Hepatic stellate cell (primary cell): ENCODE data around the gene MRPL49.
"Not testable (repeated sequence)": the region's sequence is repeated elsewhere in the genome, so short reads cannot be mapped to it uniquely, and the experiment has no call there.

Experiments
- DNase-seq: peaks from one replicate; pipeline ENCODE4 v3.0.0; 2011; ENCODE audit warnings: low spot score

The MRPL49 gene

GRCh38 chr11:65117206-65118096, 4.7 kb upstream of the MRPL49 start, which contains the start of gene ZNHIT2:
Gene ZNHIT2, minus strand, starts transcription at chr11:65117701. Its CDS starts 48 bp downstream, at chr11:65117653.
- peak; percentile 95 for DNase-seq

- no peak for DNase-seq
Measured at GRCh38 chr11:65118097-65118837, 3.9 kb upstream of the MRPL49 start.

GRCh38 chr11:65118891-65119669, 3.0 kb upstream of the MRPL49 start:
- not testable (repeated sequence) for DNase-seq

DNA sequence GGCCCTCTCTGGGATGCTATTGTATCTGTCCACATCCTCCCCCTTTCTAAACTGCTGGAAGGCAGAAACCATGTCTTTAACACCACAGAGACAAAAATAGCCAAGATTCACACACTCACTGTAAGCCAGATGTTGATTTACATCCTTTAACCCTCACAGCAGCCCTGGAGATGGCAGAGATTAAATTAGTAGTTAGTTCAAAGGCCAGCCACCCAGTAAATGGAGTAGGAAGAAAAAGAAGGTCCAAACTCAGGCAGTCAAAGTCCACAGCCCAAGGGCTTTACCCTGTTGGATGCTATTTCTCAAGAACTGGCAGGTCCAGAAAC, 2.5 kb upstream of the MRPL49 start:
- DNase-seq: no peak

- DNase-seq: no peak
Measured at GRCh38 chr11:65120831-65121230, 1.3 kb upstream of the MRPL49 start.

DNA sequence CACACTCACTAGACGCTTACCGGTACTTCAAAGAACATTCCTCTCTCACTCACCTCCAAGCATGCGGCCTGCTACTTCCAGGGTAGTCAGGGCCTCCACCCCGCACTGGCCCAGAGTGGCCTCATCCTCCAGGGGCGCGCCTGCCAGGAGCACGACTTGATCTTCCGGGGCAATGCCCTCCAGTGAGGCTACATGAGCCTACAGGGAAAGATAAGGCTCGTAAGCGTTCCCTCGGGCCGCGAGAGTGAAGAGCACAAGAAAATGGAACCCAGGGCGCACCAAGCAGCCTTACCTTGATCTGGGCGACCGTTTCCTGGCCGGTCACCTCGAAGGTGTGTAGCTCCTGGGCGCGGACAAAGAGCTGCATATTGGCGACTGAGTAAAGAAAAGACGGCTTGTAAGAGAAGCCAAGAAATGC, 665 bp upstream of the MRPL49 start:
- no peak for DNase-seq

- no peak for DNase-seq
Measured at GRCh38 chr11:65124480-65125196, 2.5 kb downstream of the MRPL49 start.

GRCh38 chr11:65125197-65126056, 3.3 kb downstream of the MRPL49 start:
- DNase-seq: no peak

DNA sequence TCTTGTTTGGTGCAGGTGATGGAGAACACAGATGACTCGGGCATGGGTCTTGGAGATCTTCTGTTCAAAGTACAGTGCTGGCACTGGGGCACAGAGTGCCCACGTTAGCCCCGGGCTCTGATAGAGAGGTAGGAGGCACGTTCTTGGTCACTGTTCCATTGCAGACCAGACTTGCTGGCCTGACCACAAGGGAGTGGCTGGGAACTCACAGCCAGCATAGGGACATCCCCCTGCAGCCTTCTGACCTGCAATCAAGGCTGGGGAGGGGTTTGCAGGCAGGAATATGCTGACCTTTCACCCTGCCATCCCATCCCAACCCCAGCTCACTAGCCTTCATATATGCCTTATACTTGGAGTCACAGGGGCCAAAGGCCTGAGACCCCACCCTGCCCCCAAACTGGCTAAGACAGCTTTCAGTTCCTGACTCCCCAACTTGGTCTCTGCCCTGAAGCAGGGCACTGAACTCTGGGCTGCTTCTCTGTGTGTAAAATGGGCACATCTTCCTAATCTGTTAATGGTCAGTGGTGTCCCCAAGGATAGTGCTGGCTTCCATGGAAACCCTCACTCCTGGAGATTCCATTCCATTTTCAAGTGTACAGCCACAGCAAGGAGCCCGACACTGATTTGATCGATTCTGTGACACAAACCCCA, 4.6 kb downstream of the MRPL49 start:
- no peak for DNase-seq

DNA sequence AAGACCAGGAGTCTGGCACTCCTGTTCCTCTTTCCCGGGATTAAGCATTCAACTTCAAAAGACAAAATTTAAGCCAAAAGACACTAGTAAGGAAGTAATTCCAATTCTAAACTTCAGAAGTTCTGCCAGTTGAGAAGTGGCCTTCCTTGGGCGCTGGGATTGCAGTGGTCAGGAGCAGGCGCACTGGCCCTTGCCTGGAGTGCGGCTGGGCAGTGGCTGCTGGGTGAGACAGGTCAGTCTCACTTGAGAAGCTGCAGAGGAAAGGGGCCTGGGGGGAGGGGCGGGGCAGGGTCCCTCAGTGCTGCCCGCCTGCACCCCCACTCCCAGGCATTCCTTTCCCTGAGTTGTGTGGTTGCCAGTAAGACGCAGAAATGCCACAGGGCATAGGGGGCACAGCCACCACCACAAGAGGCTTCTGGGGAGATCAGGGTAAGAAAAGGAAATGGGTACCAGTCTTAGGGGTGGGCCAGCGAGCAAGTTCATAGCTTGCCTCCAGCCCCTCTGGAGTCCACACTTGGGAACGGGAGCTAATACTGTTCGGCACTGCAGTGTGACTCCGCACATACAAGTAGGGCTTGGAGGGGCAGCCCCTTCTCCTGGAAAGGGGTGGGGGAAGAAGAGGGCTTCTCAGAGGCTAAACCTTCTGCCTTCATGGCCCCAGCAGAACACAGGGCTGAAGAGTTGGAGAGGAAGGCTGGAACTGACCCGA, 5.5 kb downstream of the MRPL49 start:
- no peak for DNase-seq

GRCh38 chr11:65128182-65129145, 6.3 kb downstream of the MRPL49 start:
- DNase-seq: no peak

GRCh38 chr11:65129649-65130441, 7.7 kb downstream of the MRPL49 start:
- no peak for DNase-seq

DNA sequence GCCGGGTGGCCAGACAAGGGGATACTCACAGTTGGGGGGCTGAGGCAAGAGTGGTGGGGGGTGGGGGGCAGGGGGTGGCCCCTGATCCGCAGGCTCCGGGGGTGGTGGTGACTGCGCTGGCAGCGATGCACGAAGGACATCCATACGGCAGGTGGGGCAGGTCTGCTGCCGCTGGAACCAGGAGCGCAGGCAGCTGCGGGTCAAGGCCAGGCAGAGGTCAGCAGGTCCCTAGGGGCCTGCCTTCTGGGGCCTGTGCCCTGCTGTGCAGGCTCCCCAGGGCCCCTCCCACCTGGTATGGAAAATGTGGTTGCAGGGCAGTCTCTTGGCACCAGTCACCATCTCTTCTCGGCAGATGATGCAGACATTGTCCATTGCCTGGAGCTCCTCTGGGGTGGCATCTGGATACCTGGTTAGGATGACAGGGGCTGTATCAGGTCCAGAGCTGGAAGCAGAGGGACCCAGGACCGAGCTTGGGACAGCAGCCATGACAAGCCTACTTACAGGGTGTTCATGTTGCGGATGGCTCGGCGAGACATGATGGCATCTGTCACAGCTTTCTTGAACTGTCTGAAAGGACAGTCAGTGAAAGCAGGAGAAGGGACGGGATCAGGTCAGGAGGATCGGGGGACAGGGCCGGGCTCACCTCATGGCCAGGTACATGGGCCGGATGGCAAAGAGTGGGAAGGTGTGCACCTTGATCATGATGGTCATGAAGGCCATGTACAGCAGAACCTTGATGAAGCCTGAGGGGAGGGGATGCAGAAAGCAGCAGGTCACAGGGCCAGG, 8.7 kb downstream of the MRPL49 start:
- no peak for DNase-seq

GRCh38 chr11:65131417-65131776, 9.3 kb downstream of the MRPL49 start:
- DNase-seq: no peak

DNA sequence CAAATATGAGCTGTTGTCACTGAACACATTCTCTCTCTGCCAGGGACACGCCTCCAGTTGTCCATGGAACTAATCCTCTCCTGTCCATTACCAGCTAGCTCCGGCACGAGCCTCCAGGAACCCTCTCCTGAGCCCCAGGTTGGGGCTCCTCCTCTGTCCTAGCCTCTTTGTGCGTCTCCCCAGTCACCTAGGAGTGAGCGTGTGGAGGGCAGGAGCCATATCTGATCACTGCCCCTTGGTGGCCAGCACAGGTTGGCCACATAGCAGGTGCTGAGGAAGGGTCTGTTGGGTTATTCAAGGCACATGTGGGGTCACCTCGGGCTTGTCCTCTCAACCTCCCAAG, 9.7 kb downstream of the MRPL49 start:
- DNase-seq: no peak

- DNase-seq: no peak
Measured at GRCh38 chr11:65132238-65132987, 10.3 kb downstream of the MRPL49 start.
